NCI-H774 (cell line): Measurements from ENCODE around the gene TMEM131L.
"Not testable (repeated sequence)": the region's sequence is repeated elsewhere in the genome, so short reads cannot be mapped to it uniquely, and the experiment has no call there.

ENCODE experiments used
- DNase-seq: peaks from one replicate; lab custom pipeline; 2025; lab: John Stamatoyannopoulos, UW

Gene TMEM131L, protein sequence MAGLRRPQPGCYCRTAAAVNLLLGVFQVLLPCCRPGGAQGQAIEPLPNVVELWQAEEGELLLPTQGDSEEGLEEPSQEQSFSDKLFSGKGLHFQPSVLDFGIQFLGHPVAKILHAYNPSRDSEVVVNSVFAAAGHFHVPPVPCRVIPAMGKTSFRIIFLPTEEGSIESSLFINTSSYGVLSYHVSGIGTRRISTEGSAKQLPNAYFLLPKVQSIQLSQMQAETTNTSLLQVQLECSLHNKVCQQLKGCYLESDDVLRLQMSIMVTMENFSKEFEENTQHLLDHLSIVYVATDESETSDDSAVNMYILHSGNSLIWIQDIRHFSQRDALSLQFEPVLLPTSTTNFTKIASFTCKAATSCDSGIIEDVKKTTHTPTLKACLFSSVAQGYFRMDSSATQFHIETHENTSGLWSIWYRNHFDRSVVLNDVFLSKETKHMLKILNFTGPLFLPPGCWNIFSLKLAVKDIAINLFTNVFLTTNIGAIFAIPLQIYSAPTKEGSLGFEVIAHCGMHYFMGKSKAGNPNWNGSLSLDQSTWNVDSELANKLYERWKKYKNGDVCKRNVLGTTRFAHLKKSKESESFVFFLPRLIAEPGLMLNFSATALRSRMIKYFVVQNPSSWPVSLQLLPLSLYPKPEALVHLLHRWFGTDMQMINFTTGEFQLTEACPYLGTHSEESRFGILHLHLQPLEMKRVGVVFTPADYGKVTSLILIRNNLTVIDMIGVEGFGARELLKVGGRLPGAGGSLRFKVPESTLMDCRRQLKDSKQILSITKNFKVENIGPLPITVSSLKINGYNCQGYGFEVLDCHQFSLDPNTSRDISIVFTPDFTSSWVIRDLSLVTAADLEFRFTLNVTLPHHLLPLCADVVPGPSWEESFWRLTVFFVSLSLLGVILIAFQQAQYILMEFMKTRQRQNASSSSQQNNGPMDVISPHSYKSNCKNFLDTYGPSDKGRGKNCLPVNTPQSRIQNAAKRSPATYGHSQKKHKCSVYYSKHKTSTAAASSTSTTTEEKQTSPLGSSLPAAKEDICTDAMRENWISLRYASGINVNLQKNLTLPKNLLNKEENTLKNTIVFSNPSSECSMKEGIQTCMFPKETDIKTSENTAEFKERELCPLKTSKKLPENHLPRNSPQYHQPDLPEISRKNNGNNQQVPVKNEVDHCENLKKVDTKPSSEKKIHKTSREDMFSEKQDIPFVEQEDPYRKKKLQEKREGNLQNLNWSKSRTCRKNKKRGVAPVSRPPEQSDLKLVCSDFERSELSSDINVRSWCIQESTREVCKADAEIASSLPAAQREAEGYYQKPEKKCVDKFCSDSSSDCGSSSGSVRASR (N-terminal part only)

DNA sequence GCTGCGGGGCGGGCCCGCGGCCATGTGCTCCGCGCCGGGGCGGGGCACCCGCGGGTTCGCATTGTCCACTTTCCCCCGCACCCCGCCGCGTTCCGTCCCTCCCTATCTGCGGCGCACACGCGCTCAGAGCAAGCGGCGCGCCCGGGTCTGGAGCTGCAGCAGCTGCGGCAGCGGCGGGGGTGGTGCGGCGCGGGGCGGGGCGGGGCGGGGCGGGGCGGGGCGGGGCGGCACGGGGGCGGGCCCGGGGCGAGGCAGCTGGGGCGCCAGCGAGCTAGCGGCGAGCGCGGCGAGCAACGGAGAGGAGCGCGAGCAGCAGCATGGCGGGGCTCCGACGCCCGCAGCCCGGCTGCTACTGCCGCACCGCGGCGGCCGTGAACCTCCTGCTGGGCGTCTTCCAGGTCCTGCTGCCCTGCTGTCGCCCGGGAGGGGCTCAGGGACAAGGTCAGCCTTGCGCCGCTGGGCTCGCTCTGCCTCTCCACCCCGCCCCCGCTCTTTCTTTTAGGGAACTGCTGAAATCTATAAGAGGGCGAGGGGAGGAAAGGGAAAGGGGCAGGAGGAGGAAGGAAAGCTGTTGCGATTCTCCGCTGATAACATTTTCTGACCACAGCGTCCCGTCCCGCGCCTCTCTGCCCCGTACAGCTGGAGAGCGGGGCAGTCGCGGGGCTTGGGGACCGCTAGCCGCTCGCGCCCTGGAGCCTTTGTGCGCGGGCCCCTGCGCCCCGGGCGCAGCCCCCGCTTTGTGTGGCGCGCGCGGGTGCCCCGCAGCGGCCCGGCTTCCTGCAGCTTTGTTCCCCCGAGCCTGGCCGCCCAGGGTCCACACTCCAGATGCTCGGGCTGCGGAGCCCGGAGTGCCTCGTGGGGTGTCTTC, at the start of gene TMEM131L:
Gene TMEM131L, plus strand, starts transcription at position 280 of the 868 bp plus-strand sequence. Its CDS starts 38 bp downstream, at position 318.
- peak; percentile 34 for DNase-seq

DNA sequence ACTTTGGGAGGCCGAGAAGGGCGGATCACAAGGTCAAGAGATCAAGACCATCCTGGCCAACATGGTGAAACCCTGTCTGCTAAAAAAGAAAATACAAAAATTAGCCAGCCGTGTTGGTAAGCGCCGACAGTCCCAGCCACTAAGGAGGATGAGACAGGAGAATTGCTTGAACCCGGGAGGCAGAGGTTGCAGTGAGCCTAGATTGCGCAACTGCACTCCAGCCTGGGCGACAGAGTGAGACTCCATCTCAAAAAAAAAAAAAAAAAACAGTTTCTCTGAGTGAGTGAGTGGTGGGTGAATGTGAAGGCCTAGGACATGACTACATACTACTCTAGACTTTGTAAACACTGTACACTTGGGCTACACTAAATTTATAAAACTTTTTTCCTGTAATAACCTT, 49.7 kb upstream of the TMEM131L start:
- DNase-seq: not testable (repeated sequence)

- DNase-seq: no peak
These were observed 48.0 kb upstream of the TMEM131L start for GRCh38 chr4:153418121-153418520.

- no peak for DNase-seq
These were observed 47.6 kb upstream of the TMEM131L start for GRCh38 chr4:153418558-153418957.

- DNase-seq: no peak
These were observed 47.1 kb upstream of the TMEM131L start for GRCh38 chr4:153419029-153419428.

DNA sequence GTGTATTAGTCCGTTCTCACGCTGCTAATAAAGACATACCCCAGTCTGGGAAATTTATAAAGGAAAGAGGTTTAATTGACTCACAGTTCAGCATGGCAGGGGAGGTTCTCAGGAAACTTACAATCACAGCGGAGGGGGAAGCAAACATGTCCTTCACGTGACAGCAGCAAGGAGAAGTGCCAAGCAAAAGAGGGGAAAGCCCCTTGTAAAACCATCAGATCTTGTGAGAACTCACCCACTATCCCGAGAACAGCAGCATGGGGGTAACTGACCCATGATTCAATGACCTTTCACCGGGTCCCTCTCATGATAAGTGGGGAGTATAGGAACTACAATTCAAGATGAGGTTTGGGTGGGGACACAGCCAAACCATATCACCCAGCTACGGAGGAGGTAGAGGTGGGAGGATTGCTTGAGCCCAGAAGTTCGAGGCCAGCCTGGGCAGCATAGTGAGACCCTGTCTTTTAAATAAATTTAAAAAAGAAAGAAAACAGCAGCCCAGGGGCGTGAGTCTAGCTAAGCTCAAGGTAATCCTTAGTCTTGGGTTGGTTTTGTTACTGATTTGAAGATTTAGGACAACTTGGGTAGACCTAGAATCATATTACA, 46.4 kb upstream of the TMEM131L start:
- DNase-seq: no peak

- DNase-seq: no peak
These were observed 45.8 kb upstream of the TMEM131L start for GRCh38 chr4:153420361-153420760.

DNA sequence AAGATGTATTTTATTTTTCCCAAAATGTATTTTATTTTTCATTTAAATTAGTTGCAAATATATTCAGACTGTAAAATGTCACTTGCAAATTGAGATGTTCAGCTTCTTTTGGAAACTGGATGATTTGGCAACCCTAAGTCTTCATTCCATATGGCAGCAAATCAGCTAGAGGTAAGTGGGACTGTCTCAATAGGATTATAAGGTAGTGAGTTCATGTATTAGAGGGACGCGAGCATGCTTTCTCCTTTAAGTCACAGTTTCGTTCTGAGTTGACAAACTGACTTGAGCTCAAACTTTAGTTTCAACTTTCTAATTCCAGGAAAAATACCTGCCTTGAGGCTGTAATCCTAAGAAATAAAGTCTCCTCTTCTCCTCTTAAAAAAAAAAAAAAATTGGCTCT, 44.2 kb upstream of the TMEM131L start:
- no peak for DNase-seq

DNA sequence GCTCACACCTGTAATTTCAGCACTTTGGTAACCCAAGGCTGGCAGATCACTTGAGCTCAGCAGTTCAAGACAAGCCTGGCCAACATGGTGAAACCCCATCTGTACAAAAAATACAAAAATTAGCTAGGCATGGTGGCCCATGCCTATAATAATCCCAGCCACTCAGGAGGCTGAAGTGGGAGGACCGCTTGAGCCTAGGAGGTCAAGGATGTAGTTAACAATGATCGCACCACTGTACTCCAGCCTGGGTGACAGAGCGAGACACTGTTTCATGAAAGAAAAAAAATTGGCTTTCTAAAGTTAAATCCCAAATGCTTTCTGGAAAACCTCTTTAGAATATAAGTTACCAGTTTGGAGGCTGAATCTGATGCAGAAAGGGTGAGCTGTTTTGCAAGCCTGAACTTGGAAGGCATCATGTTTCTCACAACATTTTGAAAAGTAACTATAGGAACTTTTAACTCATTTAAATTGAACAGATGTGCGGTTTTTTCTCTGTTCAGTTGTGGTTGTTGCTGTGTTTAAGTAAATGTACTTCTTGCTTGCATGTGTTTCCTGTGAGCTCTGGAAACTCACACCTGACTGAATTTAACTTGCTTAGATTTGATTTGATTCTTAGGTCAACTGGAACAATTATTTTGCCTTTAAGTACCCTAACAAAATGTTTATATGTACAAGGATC, 39.8 kb upstream of the TMEM131L start:
- DNase-seq: no peak

DNA sequence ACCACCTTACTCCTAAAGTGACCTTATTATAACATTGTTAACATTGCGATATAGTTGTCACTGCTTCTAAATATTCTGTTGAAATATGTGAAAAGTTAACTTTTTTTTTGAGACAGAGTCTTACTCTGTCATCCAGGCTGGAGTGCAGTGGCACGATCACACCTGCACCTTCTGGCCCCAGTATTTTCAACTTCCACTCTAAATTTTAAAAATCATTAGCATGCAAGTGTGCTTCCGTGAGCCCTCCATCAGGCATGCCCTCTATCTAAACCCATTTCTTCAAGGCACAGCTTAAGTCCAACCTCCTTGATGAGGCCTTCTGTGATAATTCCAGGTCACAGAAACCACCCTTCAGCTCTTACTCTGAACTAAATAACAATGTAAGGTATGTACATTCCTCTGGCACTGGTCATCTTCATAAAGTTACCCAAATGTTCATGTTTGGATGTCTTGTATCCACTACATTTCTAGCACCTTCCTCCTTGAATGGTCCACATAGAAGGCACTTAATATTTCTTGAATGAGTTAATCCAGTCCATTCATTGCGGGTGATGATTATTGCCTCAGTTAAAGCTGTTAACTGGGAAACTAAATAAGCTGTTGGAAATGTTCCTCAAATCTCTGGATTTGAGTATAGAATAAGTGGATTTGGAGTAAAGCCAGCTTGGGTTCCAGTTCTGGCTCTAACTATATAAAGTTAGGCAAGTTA, 38.6 kb upstream of the TMEM131L start:
- no peak for DNase-seq

DNA sequence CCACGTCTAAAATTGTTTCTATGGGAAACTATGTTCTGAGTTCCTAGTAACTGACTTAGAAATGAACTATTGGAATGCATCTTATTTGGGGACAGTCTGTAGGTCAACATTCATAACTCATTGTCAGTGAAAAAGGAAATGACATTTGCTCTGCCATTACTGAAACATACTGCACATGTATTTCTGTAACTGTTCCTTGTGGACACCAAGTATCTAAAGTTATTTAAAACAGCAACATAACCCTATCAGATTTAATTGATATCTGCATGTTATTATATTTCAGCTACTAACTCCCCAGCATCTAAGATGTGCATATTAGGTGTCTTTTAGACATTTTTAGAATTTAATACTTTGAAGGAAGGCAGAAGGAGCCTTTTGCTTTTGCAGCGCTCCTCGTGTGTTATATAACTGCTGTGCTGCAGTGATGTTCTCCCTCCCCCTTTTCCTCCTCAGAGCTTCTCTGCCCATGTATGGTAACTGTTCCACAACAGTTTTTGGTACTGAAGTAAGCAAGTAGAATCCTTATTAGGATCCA, 37.2 kb upstream of the TMEM131L start:
- no peak for DNase-seq

DNA sequence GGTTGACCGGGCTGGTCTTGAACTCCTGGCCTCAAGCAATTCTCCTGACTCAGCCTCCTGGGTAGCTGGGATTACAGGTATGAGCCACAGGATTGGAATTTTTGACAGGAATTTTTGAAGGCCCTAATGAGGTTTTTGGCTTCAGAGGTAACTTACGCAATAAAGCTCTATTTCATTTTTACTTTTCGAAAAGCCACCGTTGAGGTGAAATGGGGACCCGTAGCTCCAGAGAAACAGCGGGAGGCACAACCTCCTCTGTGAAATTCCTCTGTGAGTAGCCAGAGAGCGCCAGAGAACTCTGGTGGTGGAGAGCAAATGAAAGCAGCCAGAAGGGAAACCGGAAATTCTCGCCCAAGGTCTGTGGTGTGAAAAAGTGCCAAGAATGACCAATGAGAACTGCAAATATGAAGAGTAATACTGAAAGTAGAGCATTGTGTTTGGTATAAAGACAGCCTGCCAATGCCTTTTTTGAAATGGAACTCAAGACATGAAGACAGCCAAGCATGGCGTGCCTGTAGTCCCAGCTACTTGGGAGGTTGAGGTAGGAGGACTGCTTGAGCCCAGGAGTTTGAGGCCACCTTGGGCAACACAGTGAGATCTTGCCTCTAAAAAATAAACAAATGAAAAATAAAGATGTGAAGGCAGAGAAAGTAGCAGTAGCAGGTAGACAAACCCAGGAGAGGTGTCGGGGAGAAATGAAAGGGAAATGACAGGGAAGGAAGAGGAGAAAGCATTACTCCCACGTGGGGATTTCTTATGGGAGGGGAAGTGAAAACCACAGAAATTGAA, 33.0 kb upstream of the TMEM131L start:
- DNase-seq: peak; percentile 1

DNA sequence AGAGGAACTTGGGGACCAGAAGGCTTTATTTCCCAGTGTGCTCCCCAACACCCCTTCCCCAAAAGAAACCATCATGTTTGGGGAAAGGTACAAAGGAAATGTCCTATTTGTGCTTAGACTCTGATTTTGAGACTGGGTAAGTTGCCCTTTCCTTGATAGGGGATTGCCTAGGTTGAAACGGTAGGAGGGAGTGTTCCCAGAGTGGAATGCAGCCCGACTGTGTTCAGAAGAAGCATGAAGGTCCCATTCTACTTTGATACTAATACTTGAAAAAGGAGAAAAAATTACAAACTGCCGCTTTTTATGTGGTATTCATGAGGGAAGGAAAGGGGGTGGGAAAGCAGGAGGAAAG, 32.4 kb upstream of the TMEM131L start:
- DNase-seq: no peak

DNA sequence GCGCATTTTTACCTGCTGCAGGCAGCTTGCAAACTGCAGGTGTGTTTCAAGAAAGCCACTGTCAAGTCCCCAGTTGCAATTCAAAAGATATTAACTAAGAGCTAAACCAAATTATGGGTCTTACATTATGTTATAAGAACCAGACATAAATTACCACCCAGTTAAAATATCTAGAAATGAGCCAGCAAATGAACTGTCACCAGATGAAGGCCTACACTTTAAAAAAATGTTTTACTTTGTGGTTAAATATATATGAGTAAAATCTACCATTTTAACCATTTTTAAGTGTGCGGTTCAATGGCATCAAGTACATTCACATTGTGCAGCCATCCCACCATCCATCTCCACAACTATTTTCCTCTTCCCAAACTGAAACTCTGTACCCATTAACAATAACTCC, 32.0 kb upstream of the TMEM131L start:
- no peak for DNase-seq

GRCh38 chr4:153438916-153439756, 27.0 kb upstream of the TMEM131L start:
- no peak for DNase-seq

DNA sequence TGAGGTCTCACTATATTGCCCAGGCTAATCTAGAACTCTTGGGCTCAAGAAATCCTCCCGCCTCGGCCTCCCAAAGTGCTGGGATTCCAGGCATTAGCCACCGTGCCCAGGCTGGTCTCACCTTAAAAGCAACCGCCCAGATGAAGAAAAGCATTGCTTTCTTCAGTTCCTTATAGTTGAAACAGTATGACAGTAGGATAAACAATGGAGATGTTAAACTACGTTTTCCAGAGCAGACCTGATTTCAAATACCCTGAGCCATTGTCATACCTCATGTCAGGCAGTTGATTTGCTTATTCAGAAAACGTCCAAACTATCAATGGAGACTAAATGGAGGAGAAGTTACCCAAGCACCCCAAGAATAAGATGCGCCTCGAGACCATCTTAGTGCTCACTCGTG, 26.3 kb upstream of the TMEM131L start:
- DNase-seq: no peak

DNA sequence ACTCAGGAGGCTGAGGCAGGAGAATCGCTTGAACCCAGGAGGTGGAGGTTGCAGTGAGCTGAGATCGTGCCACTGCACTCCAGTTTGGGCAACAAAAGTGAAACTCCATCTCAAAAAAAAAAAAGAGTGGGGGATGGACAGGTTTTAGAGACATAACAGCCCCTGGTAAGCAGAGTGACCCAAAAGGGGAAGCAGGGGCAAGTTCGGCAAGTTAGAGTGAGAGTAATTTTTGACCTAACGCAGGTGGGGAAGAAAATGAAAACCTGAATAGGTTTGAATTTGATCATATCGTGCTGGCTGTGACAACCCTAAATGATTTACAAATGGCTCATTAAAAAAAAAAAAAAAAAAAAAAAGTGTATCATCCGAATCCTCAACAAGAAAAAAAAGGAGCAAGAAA, 25.7 kb upstream of the TMEM131L start:
- no peak for DNase-seq
